ENCODE measurements around the gene YDJC.

DNA sequence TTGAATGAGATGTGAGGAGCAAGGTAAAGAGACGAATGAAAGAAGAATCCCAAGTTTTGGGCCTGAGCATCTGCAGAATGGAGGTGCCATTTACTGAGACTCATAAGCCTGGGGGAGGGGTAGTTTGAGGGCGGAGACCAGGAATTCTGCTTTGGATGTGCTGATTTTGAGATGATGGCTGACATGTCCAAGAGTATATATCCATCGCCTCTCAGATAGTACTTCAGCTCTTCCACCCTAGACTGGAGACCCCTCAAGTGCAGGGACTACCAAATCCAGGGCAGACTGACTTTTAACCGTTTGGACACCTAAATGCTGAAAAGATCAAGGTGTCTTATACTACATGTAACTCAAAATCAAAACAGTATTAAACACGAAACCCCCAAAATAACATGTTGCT, 11.0 kb upstream of the YDJC start:
- TF ChIP-seq CTCF (IDR thresholded peaks at IDR 0.05; ENCODE audit: low read depth, low read length) = no peak
- no peak for TF ChIP-seq EZH2phosphoT487 (IDR thresholded peaks at IDR 0.05; ENCODE audit: low read depth)

Data from OCI-LY3 (cell line).